HEK293 (cell line): ENCODE measurements around the gene MTF2.
A peak's percentile ranks its signal among the peaks of the same experiment; 100 is the strongest.
"Not testable (repeated sequence)": the region's sequence is repeated elsewhere in the genome, so short reads cannot be mapped to it uniquely, and the experiment has no call there.

Source experiments
- CTCF ChIA-PET: fragments of 350-600 bp; formaldehyde crosslinking; extraction: SDS; loops from one replicate; lab custom pipeline; 2021; ENCODE audit warnings: antibody characterized with exemption; lab: Yijun Ruan, JAX
- POLR2A ChIA-PET: fragments of 300-600 bp; formaldehyde crosslinking; extraction: SDS; loops from one replicate; lab custom pipeline; 2020; ENCODE audit warnings: antibody characterized with exemption, inconsistent platforms; lab: Yijun Ruan, JAX
- H3K27ac ChIP-seq: fragments of 200-500 bp; sonication (Bioruptor generic); 2 replicates; pipeline ENCODE4 v1.5.1; 2014; ENCODE audit warnings: low read depth, low read length, control low read depth, inconsistent platforms; ENCODE audit errors: extremely low read depth
- H3K36me3 ChIP-seq, 2 experiments: fragments of 200-500 bp in 1 of 2; sonication (Bioruptor generic) in 1 of 2; 1 replicate in 1 of 2; 2 replicates in 1 of 2; pipeline ENCODE4 v1.5.1; 2014 to 2017; ENCODE audit warnings: inconsistent platforms in 2 of 2, low read length in 2 of 2; ENCODE audit not compliant: control insufficient read depth in 2 of 2, insufficient read depth in 1 of 2
- H3K4me1 ChIP-seq: fragments of 200-500 bp; sonication (Bioruptor generic); 2 replicates; pipeline ENCODE4 v1.5.1; 2014; ENCODE audit warnings: mild to moderate bottlenecking, low read length, inconsistent platforms; ENCODE audit not compliant: control insufficient read depth, insufficient read depth
- H3K4me3 ChIP-seq: 2 replicates; pipeline ENCODE4 v1.5.1; 2011; ENCODE audit warnings: low read depth, mild to moderate bottlenecking, control low read depth, low read length, moderate library complexity
- H3K9me3 ChIP-seq: fragments of 200-500 bp; sonication (Bioruptor generic); 2 replicates; pipeline ENCODE4 v1.5.1; 2014; ENCODE audit warnings: low read depth, low read length, inconsistent platforms; ENCODE audit not compliant: control insufficient read depth, insufficient read depth
- BCL11A ChIP-seq: fragments of 450-650 bp; formaldehyde crosslinking; IDR thresholded peaks from 2 replicates; pipeline ENCODE4 v1.5.1; 2016; ENCODE audit warnings: low read depth, missing biosample characterization, missing genetic modification characterization
- KLF10 ChIP-seq: fragments of 450-650 bp; IDR thresholded peaks from 2 replicates; pipeline ENCODE4 v1.5.1; 2018; ENCODE audit warnings: missing biosample characterization, mild to moderate bottlenecking, missing genetic modification characterization
- PRDM1 ChIP-seq: fragments of 450-650 bp; formaldehyde crosslinking; IDR thresholded peaks from 2 replicates; pipeline ENCODE4; 2016; ENCODE audit warnings: missing biosample characterization, missing genetic modification characterization
- RBAK ChIP-seq: fragments of 450-650 bp; formaldehyde crosslinking; IDR thresholded peaks from 2 replicates; pipeline ENCODE4 v1.5.1; 2016; ENCODE audit warnings: missing biosample characterization, missing genetic modification characterization
- SALL2 ChIP-seq: fragments of 450-650 bp; formaldehyde crosslinking; IDR thresholded peaks from 2 replicates; pipeline ENCODE4 v1.5.0; 2017; ENCODE audit warnings: missing biosample characterization, mild to moderate bottlenecking, missing genetic modification characterization, borderline replicate concordance
- SCRT1 ChIP-seq: fragments of 450-650 bp; formaldehyde crosslinking; IDR thresholded peaks from 2 replicates; pipeline ENCODE4 v1.5.1; 2016; ENCODE audit warnings: missing biosample characterization, missing genetic modification characterization, borderline replicate concordance
- SP7 ChIP-seq: fragments of 450-650 bp; formaldehyde crosslinking; IDR thresholded peaks from 2 replicates; pipeline ENCODE4 v1.5.1; 2016; ENCODE audit warnings: missing biosample characterization, missing genetic modification characterization
- YY1 ChIP-seq: fragments of 450-650 bp; formaldehyde crosslinking; IDR thresholded peaks from 2 replicates; pipeline ENCODE4 v1.5.1; 2018; ENCODE audit warnings: missing biosample characterization, missing genetic modification characterization
- ZBTB1 ChIP-seq: fragments of 450-650 bp; formaldehyde crosslinking; IDR thresholded peaks from 2 replicates; pipeline ENCODE4 v1.5.1; 2016; ENCODE audit warnings: missing biosample characterization, missing genetic modification characterization
- ZBTB7A ChIP-seq: fragments of 450-650 bp; formaldehyde crosslinking; IDR thresholded peaks from 2 replicates; pipeline ENCODE4 v1.5.1; 2016; ENCODE audit warnings: low read depth, missing biosample characterization, missing genetic modification characterization
- ZEB2 ChIP-seq: fragments of 450-650 bp; formaldehyde crosslinking; IDR thresholded peaks from 2 replicates; pipeline ENCODE4 v1.5.1; 2016; ENCODE audit warnings: missing biosample characterization, missing genetic modification characterization
- ZNF10 ChIP-seq: fragments of 450-650 bp; formaldehyde crosslinking; IDR thresholded peaks from 2 replicates; pipeline ENCODE4 v1.5.1; 2017; ENCODE audit warnings: missing biosample characterization, missing genetic modification characterization
- ZNF133 ChIP-seq: fragments of 450-650 bp; formaldehyde crosslinking; IDR thresholded peaks from 2 replicates; pipeline ENCODE4 v1.5.1; 2016; ENCODE audit warnings: missing biosample characterization, missing genetic modification characterization
- ZNF157 ChIP-seq: fragments of 450-650 bp; formaldehyde crosslinking; IDR thresholded peaks from 2 replicates; pipeline ENCODE4 v1.5.1; 2016; ENCODE audit warnings: missing biosample characterization, missing genetic modification characterization
- ZNF324 ChIP-seq: fragments of 450-650 bp; formaldehyde crosslinking; IDR thresholded peaks from 2 replicates; pipeline ENCODE4 v1.5.1; 2016; ENCODE audit warnings: missing biosample characterization, missing genetic modification characterization
- ZNF398 ChIP-seq: fragments of 450-650 bp; formaldehyde crosslinking; IDR thresholded peaks from 2 replicates; pipeline ENCODE4 v1.5.1; 2017; ENCODE audit warnings: missing biosample characterization, missing genetic modification characterization
- ZNF501 ChIP-seq: fragments of 450-650 bp; formaldehyde crosslinking; IDR thresholded peaks from 2 replicates; pipeline ENCODE4 v1.5.1; 2016; ENCODE audit warnings: missing biosample characterization, missing genetic modification characterization
- ZNF530 ChIP-seq: fragments of 450-650 bp; formaldehyde crosslinking; IDR thresholded peaks from 2 replicates; pipeline ENCODE4 v1.5.1; 2016; ENCODE audit warnings: low read depth, missing biosample characterization, missing genetic modification characterization
- ZNF555 ChIP-seq: fragments of 450-650 bp; formaldehyde crosslinking; conservative IDR thresholded peaks from 2 replicates; pipeline ENCODE4 v1.5.1; 2017; ENCODE audit warnings: missing biosample characterization, mild to moderate bottlenecking, missing genetic modification characterization, inconsistent platforms
- ZNF596 ChIP-seq: fragments of 450-650 bp; IDR thresholded peaks from 2 replicates; pipeline ENCODE4 v1.5.0; 2018; ENCODE audit warnings: missing biosample characterization, mild to moderate bottlenecking, missing genetic modification characterization, moderate library complexity
- ZNF600 ChIP-seq: fragments of 450-650 bp; formaldehyde crosslinking; IDR thresholded peaks from 2 replicates; pipeline ENCODE4 v1.5.1; 2016; ENCODE audit warnings: missing biosample characterization, missing genetic modification characterization
- ZNF629 ChIP-seq: fragments of 450-650 bp; formaldehyde crosslinking; IDR thresholded peaks from 2 replicates; pipeline ENCODE4 v1.5.1; 2017; ENCODE audit warnings: missing biosample characterization, missing genetic modification characterization
- ZNF664 ChIP-seq: fragments of 450-650 bp; formaldehyde crosslinking; IDR thresholded peaks from 2 replicates; pipeline ENCODE4 v1.5.1; 2016; ENCODE audit warnings: missing biosample characterization, missing genetic modification characterization
- ZNF707 ChIP-seq: fragments of 450-650 bp; formaldehyde crosslinking; IDR thresholded peaks from 2 replicates; pipeline ENCODE4 v1.5.1; 2016; ENCODE audit warnings: missing biosample characterization, missing genetic modification characterization
- ZNF837 ChIP-seq: fragments of 450-650 bp; formaldehyde crosslinking; IDR thresholded peaks from 2 replicates; pipeline ENCODE4 v1.5.1; 2016; ENCODE audit warnings: missing biosample characterization, missing genetic modification characterization
- ZSCAN30 ChIP-seq: fragments of 450-650 bp; IDR thresholded peaks from 2 replicates; pipeline ENCODE4 v1.5.1; 2018; ENCODE audit warnings: missing biosample characterization, mild to moderate bottlenecking, missing genetic modification characterization, moderate library complexity
- TF ChIP-seq, protein P1 (sequence below): fragments of 450-650 bp; formaldehyde crosslinking; IDR thresholded peaks from 2 replicates; pipeline ENCODE4 v1.5.1; 2017; ENCODE audit warnings: missing biosample characterization, missing genetic modification characterization
- TF ChIP-seq, protein P2 (sequence below): fragments of 450-650 bp; formaldehyde crosslinking; IDR thresholded peaks from 2 replicates; pipeline ENCODE4 v1.5.1; 2016; ENCODE audit warnings: missing biosample characterization, missing genetic modification characterization

MTF2 gene

DNA sequence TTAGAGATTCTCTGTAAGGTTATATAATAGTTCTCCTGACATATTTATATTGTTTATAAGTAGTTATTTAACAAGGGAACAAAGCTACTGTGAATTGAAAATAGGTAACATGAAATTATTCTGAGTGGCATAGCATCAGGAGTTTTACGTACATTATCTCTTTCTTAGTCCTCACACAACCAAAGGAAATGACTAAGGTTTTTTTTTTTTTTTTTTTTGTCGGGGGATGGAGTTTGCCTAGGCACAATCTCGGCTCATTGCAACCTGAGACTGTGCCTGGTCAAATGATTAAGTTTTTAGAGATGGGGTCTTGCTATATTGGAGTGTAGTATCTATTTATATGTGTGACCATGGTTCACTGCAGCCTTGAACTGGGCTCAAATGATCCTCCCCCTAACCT, 76.3 kb downstream of the MTF2 start:
- CTCF ChIA-PET, result interaction anchor here (0.6 kb wide), 1 partner anchor 123 kb away, joined by 3 read pairs; no protein-coding TSS in a partner anchor
- peaks cover 28 to 63% of the 10 kb centered on the region in 2 experiments for H3K36me3 ChIP-seq

GRCh38 chr1:93159337-93159736, 80.3 kb downstream of the MTF2 start:
- Histone ChIP-seq H3K9me3 (no peaks in the 10 kb centered on the region), H3K4me3 (no peak overlapping the region), H3K4me1 (no peaks in the 10 kb centered on the region), H3K36me3 (peaks cover 28 to 42% of the 10 kb centered on the region in 2 experiments), H3K27ac (no peak overlapping the region)
- POLR2A ChIA-PET, result no interaction called here
- TF ChIP-seq RBAK (tag by site-specific recombination), result no peak
- no peak for TF ChIP-seq ZBTB1 (tag by site-specific recombination)
- no peak for TF ChIP-seq ZSCAN30
- no peak for TF ChIP-seq ZNF596 (tag by site-specific recombination)
- TF ChIP-seq SCRT1, result no peak
- TF ChIP-seq, protein P1, sequence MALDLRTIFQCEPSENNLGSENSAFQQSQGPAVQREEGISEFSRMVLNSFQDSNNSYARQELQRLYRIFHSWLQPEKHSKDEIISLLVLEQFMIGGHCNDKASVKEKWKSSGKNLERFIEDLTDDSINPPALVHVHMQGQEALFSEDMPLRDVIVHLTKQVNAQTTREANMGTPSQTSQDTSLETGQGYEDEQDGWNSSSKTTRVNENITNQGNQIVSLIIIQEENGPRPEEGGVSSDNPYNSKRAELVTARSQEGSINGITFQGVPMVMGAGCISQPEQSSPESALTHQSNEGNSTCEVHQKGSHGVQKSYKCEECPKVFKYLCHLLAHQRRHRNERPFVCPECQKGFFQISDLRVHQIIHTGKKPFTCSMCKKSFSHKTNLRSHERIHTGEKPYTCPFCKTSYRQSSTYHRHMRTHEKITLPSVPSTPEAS (tag by site-specific recombination), result no peak
- TF ChIP-seq ZNF555, result no peak
- TF ChIP-seq ZNF707 (tag by site-specific recombination), result no peak
- no peak for TF ChIP-seq ZNF157
- TF ChIP-seq BCL11A, result no peak
- CTCF ChIA-PET, result interaction anchor here (0.7 kb wide), 1 partner anchor 410 kb away, joined by 4 read pairs; no protein-coding TSS in a partner anchor

More for the DNA sequence above, 76.3 kb downstream of the MTF2 start:
- Histone ChIP-seq H3K4me1 (no peaks in the 10 kb centered on the region), H3K27ac (no peak overlapping the region), H3K9me3 (no peaks in the 10 kb centered on the region), H3K4me3 (no peak overlapping the region)
- POLR2A ChIA-PET, result no interaction called here
- no peak for TF ChIP-seq SP7
- 0 out of 2 replicates have a peak, but pooled peaks have one; percentile 3 for TF ChIP-seq ZNF664 (tag by site-specific recombination)
- no peak for TF ChIP-seq SALL2 (tag by site-specific recombination)

- H3K4me3 ChIP-seq, H3K9me3 ChIP-seq, POLR2A ChIA-PET, H3K27ac ChIP-seq, H3K4me1 ChIP-seq: not testable (repeated sequence)
- CTCF ChIA-PET, result interaction anchor here (0.6 to 0.7 kb wide), 2 partner anchors 204 to 453 kb away, joined by 3 to 4 read pairs; no protein-coding TSS in a partner anchor
- peaks cover 9 to 14% of the 10 kb centered on the region in 2 experiments for H3K36me3 ChIP-seq
Measured at GRCh38 chr1:93163314-93163713, 84.2 kb downstream of the MTF2 start.

DNA sequence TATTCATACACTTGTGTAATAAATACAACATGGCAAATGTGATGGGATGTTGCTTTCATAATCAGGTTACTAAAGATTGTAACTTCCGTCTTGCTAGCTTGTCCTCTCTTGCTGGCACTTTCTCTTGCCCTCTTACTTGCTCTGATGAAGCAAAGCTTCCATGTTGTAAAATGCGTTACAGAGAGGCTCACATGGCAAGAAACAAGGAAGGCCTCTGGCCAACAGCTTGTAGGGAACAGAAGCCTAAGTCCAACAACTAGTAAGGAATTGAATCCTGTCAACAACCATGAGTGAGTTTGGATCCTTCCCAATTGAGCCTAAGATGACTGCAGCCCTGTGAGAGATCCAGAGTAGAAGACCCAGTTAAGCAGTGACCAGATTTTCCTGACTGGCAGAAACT, 85.7 kb downstream of the MTF2 start:
- ChIA-PET POLR2A (interaction anchor here (0.5 to 0.6 kb wide), 2 partner anchors 13 to 14 kb away, joined by 3 read pairs; no protein-coding TSS in a partner anchor), CTCF (no interaction called here)
- no peak overlapping the region for H3K4me3 ChIP-seq
- peaks cover 0 to 2% of the 10 kb centered on the region in 2 experiments; a peak in 2 of 3 replicates for H3K36me3 ChIP-seq
- no peak overlapping the region for H3K27ac ChIP-seq
- H3K4me1 ChIP-seq, result no peaks in the 10 kb centered on the region
- no peaks in the 10 kb centered on the region for H3K9me3 ChIP-seq
- no peak for TF ChIP-seq KLF10 (tag by site-specific recombination)
- TF ChIP-seq ZBTB7A (tag by site-specific recombination), result no peak
- no peak for TF ChIP-seq ZNF501 (tag by site-specific recombination)
- no peak for TF ChIP-seq ZNF324 (tag by site-specific recombination)
- TF ChIP-seq YY1 (tag by site-specific recombination), result no peak
- no peak for TF ChIP-seq ZNF530 (tag by site-specific recombination)
- no peak for TF ChIP-seq SALL2 (tag by site-specific recombination)
- no peak for TF ChIP-seq ZNF600 (tag by site-specific recombination)
- TF ChIP-seq PRDM1 (tag by site-specific recombination), result no peak
- TF ChIP-seq, protein P2, sequence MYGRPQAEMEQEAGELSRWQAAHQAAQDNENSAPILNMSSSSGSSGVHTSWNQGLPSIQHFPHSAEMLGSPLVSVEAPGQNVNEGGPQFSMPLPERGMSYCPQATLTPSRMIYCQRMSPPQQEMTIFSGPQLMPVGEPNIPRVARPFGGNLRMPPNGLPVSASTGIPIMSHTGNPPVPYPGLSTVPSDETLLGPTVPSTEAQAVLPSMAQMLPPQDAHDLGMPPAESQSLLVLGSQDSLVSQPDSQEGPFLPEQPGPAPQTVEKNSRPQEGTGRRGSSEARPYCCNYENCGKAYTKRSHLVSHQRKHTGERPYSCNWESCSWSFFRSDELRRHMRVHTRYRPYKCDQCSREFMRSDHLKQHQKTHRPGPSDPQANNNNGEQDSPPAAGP (tag by site-specific recombination), result no peak
- no peak for TF ChIP-seq ZNF133
- TF ChIP-seq ZNF10 (tag by site-specific recombination), result no peak
- no peak for TF ChIP-seq ZNF837 (tag by site-specific recombination)
- no peak for TF ChIP-seq ZNF398 (tag by site-specific recombination)
- TF ChIP-seq ZNF629 (tag by site-specific recombination), result no peak
- TF ChIP-seq ZEB2 (tag by site-specific recombination), result no peak
